Fibroblast of villous mesenchyme (primary cell): Measurements from ENCODE around the gene FSCN2. TPM values are rescaled to one million over a fixed set of nuclear protein-coding genes. Genes with fewer than 3 reads are reported as not detected.

Experiments used
- DNase-seq: peaks from one replicate; pipeline ENCODE4 v3.0.0-alpha.2; 2010; ENCODE audit warnings: low read depth
- H3K4me3 ChIP-seq: 2 replicates; pipeline ENCODE4 v1.5.1; 2011; ENCODE audit warnings: low read depth, mild to moderate bottlenecking, low read length
- CTCF ChIP-seq: IDR thresholded peaks from 2 replicates; pipeline ENCODE4 v1.5.1; 2012; ENCODE audit warnings: low read depth, mild to moderate bottlenecking, low read length; ENCODE audit not compliant: insufficient read depth
- total RNA-seq: library from RNA; depleted of rRNA; stranded (reverse); fragments of >200 nt; gene quantifications from 2 replicates; pipeline ENCODE4 v1.2.3, GENCODE V29; 2012

The FSCN2 gene
- total RNA-seq, 1 donor: 1.7 TPM

- H3K4me3 ChIP-seq: no peak overlapping the region
- peak; percentile 45 for TF ChIP-seq CTCF
- peak; percentile 36 for DNase-seq
These were observed 5.4 kb upstream of the FSCN2 start for GRCh38 chr17:81522491-81523401.

GRCh38 chr17:81523402-81524038 is 4.7 kb upstream of the FSCN2 start:
- H3K4me3 ChIP-seq: no peak overlapping the region
- TF ChIP-seq CTCF: no peak
- DNase-seq: no peak

- no peak for DNase-seq
- no peak for TF ChIP-seq CTCF
These were observed 3.9 kb upstream of the FSCN2 start for GRCh38 chr17:81524039-81524864.

DNA sequence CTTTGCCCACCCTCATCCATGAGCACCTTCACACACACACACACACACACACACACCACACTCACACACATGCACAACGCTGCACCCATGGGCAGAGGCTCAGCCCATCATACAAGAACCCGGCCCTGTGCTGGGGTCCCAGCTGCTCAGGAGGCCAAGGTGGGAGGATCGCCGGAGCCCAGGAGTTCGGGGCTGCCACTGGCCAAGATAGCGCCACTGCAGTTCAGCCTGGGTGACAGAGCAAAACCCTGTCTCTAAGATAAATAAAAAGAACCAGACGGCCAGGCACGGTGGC is 3.4 kb upstream of the FSCN2 start:
- no peak for DNase-seq
- TF ChIP-seq CTCF: no peak
- no peak overlapping the region for H3K4me3 ChIP-seq

More at GRCh38 chr17:81524039-81524864, 3.9 kb upstream of the FSCN2 start:
- H3K4me3 ChIP-seq: no peak overlapping the region

DNA sequence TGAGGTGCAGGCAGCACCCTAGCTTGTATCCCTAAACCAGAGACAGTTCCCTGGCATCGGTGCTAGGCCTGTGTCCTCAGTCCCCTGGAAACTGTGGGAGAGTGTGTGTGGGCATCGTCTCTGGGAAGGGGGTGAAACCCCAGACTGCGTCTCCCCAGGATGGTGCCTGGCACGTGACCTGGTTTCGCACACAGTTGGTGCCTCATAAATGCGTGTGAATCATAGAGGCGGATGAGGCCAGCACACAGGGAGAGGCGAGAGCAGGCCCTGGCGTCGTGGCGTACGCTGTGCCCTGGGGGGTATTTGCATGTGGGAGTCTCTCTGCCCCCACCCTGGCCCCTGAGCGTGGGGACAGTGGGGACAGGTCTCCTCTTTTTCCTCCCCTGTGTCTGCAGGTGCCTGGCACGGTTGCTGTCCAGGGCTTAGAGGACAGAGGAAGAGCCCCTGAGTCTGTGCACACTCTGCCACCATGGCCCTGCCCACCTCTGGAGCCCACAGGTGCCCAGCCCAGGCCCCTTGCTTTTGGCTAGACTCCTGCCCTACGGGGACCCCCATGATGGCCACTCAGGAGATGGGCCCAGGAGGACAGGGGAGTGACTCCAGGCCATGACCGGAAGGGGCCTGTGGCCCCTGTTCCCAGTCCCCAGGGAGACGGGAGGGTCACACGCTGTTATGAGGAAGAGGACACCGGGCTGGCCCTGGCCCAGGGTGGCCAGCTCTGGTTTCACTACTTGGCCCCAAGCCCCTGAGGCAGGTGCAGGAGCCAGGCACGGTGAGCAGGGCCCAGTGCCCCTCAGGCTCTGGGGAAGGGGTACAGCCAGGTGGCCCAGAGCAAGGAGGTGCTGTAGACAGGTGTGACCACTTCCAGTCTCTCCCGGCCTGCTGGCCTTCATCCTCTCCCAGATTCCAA is 1.3 kb upstream of the FSCN2 start:
- DNase-seq: no peak

More for the DNA sequence above, 1.3 kb upstream of the FSCN2 start:
- no peak overlapping the region for H3K4me3 ChIP-seq
- TF ChIP-seq CTCF: no peak
